ENCODE measurements around the gene CEP250. TPM values are rescaled to one million over a fixed set of nuclear protein-coding genes. Genes with fewer than 3 reads are reported as not detected.

CEP250 gene
- total RNA-seq (2014; rRNA removed; shearing (Covaris generic)) (15.5 and 18.2 TPM in 2 replicates), polyA plus RNA-seq (2016; fragmentation: Nextera tagmentation; extraction: Ambion mirVana) (21.7 and 21.8 TPM in 2 replicates)

- Histone ChIP-seq H3K4me1 (ENCODE audit: insufficient read depth) (peaks cover 7% of the 10 kb centered on the region; the same call in 1 of the 2 replicates), H3K27ac (peak within 1 kb of the TSS; percentile 88), H3K9me2 (ENCODE audit: insufficient read depth) (no peaks in the 10 kb centered on the region), H3K9ac (peak within 1 kb of the TSS; percentile 92), H3F3A (ENCODE audit: insufficient read depth) (peaks cover 10% of the 10 kb centered on the region), H3K9me3 (ENCODE audit: low read depth) (no peaks in the 10 kb centered on the region), H3K79me2 (ENCODE audit: insufficient read depth) (peaks cover 27% of the 10 kb centered on the region), H3K36me3 (ENCODE audit: low read depth) (no peaks in the 10 kb centered on the region), H2AFZ (peak within 1 kb of the TSS; percentile 97), H4K20me1 (ENCODE audit: insufficient read depth) (no peaks in the 10 kb centered on the region), H3K4me3 (peak within 1 kb of the TSS; percentile 89), H3K4me2 (ENCODE audit: unreplicated experiment) (peak within 1 kb of the TSS; percentile 94), H3K27me3 (replicated peaks; ENCODE audit: insufficient read depth) (no peaks in the 10 kb centered on the region)
- peak; percentile 97 for DNase-seq
- TF ChIP-seq EZH2phosphoT487 (IDR thresholded peaks at IDR 0.05; ENCODE audit: insufficient read depth, low read depth) (no peak), EZH2 (IDR thresholded peaks at IDR 0.05; ENCODE audit: insufficient read depth, poor library complexity, severe bottlenecking) (no peak)
- WGBS, 2 experiments (ENCODE audit: low coverage in 1 of 2, low lambda C conversion rate in 2 of 2, missing lambda C conversion rate in 2 of 2): 1 to 2% methylated on average over 37 to 58 of the region's 59 CpGs
- in situ Hi-C loops (cut with MboI): no loop called here
Measured at GRCh38 chr20:35454881-35455609, at the start of gene CEP250. Gene CEP250 (plus strand): TSS chr20:35455598. CDS start chr20:35462368, 6,770 bp downstream.

- Histone ChIP-seq H3K4me3 (no peak overlapping the region), H3K9me3 (ENCODE audit: low read depth) (no peaks in the 10 kb centered on the region), H3K9ac (no peak overlapping the region), H3K36me3 (ENCODE audit: low read depth) (peaks cover 27% of the 10 kb centered on the region), H3F3A (ENCODE audit: insufficient read depth) (0 out of 2 replicates have a peak, but pooled peaks cover 3% of the 10 kb centered on the region), H4K20me1 (ENCODE audit: insufficient read depth) (no peaks in the 10 kb centered on the region), H3K27ac (no peak overlapping the region), H2AFZ (no peak overlapping the region), H3K4me1 (ENCODE audit: insufficient read depth) (peaks cover 2% of the 10 kb centered on the region; the same call in 1 of the 2 replicates), H3K9me2 (ENCODE audit: insufficient read depth) (no peaks in the 10 kb centered on the region), H3K79me2 (ENCODE audit: insufficient read depth) (peaks cover 96% of the 10 kb centered on the region), H3K27me3 (replicated peaks; ENCODE audit: insufficient read depth) (no peaks in the 10 kb centered on the region), H3K4me2 (ENCODE audit: unreplicated experiment) (no peak overlapping the region)
- TF ChIP-seq EZH2phosphoT487 (IDR thresholded peaks at IDR 0.05; ENCODE audit: insufficient read depth, low read depth) (no peak), EZH2 (IDR thresholded peaks at IDR 0.05; ENCODE audit: insufficient read depth, poor library complexity, severe bottlenecking) (no peak)
- WGBS, 2 experiments (ENCODE audit: low coverage in 1 of 2, low lambda C conversion rate in 2 of 2, missing lambda C conversion rate in 2 of 2): 100% methylated on average over 3 of the region's 3 CpGs
- no peak for DNase-seq
- in situ Hi-C loops (cut with MboI): no loop called here
Measured at GRCh38 chr20:35405775-35406174, 49.6 kb upstream of the CEP250 start.

- DNase-seq: no peak
- no peak overlapping the region for H3K9ac ChIP-seq
- in situ Hi-C loops (cut with MboI): no loop called here
- 0 out of 2 replicates have a peak, but pooled peaks cover 3% of the 10 kb centered on the region for H3F3A ChIP-seq (ENCODE audit: insufficient read depth)
- H2AFZ ChIP-seq: no peak overlapping the region
- H4K20me1 ChIP-seq (ENCODE audit: insufficient read depth): no peaks in the 10 kb centered on the region
- H3K79me2 ChIP-seq (ENCODE audit: insufficient read depth): peaks cover 83% of the 10 kb centered on the region
- H3K4me1 ChIP-seq (ENCODE audit: insufficient read depth): peaks cover 5% of the 10 kb centered on the region; the same call in 1 of the 2 replicates
- peaks cover 27% of the 10 kb centered on the region for H3K36me3 ChIP-seq (ENCODE audit: low read depth)
- TF ChIP-seq EZH2 (IDR thresholded peaks at IDR 0.05; ENCODE audit: insufficient read depth, poor library complexity, severe bottlenecking) (no peak), EZH2phosphoT487 (IDR thresholded peaks at IDR 0.05; ENCODE audit: insufficient read depth, low read depth) (no peak)
- H3K9me3 ChIP-seq (ENCODE audit: low read depth): no peaks in the 10 kb centered on the region
- no peak overlapping the region for H3K4me2 ChIP-seq (ENCODE audit: unreplicated experiment)
- no peak overlapping the region for H3K4me3 ChIP-seq
- 96 to 98% methylated on average over 3 of the region's 3 CpGs for WGBS, 2 experiments (ENCODE audit: low coverage in 1 of 2, low lambda C conversion rate in 2 of 2, missing lambda C conversion rate in 2 of 2)
- no peak overlapping the region for H3K27ac ChIP-seq
- H3K27me3 ChIP-seq (replicated peaks; ENCODE audit: insufficient read depth): no peaks in the 10 kb centered on the region
- no peaks in the 10 kb centered on the region for H3K9me2 ChIP-seq (ENCODE audit: insufficient read depth)
Measured at GRCh38 chr20:35408270-35408669, 47.1 kb upstream of the CEP250 start.

- in situ Hi-C loops (cut with MboI): no loop called here
- Histone ChIP-seq H3K4me3 (no peak overlapping the region), H4K20me1 (ENCODE audit: insufficient read depth) (no peaks in the 10 kb centered on the region), H3K4me2 (ENCODE audit: unreplicated experiment) (no peak overlapping the region), H3K79me2 (ENCODE audit: insufficient read depth) (peaks cover 72% of the 10 kb centered on the region), H3K9me2 (ENCODE audit: insufficient read depth) (no peaks in the 10 kb centered on the region), H3K36me3 (ENCODE audit: low read depth) (peaks cover 27% of the 10 kb centered on the region), H3K27ac (no peak overlapping the region), H3K4me1 (ENCODE audit: insufficient read depth) (peaks cover 5% of the 10 kb centered on the region; the same call in 1 of the 2 replicates), H3K9ac (no peak overlapping the region), H3K27me3 (replicated peaks; ENCODE audit: insufficient read depth) (no peaks in the 10 kb centered on the region), H2AFZ (no peak overlapping the region), H3K9me3 (ENCODE audit: low read depth) (no peaks in the 10 kb centered on the region), H3F3A (ENCODE audit: insufficient read depth) (0 out of 2 replicates have a peak, but pooled peaks cover 3% of the 10 kb centered on the region)
- WGBS, 2 experiments (ENCODE audit: low coverage in 1 of 2, low lambda C conversion rate in 2 of 2, missing lambda C conversion rate in 2 of 2): 95 to 98% methylated on average over 3 of the region's 3 CpGs
- TF ChIP-seq EZH2phosphoT487 (IDR thresholded peaks at IDR 0.05; ENCODE audit: insufficient read depth, low read depth) (no peak), EZH2 (IDR thresholded peaks at IDR 0.05; ENCODE audit: insufficient read depth, poor library complexity, severe bottlenecking) (no peak)
- no peak for DNase-seq
Measured at GRCh38 chr20:35409542-35409941, 45.9 kb upstream of the CEP250 start.

All from GM23248 (cell line).